Epithelial cell of esophagus (primary cell): ENCODE data around the gene ACSM6.
"Not testable (repeated sequence)": the region's sequence is repeated elsewhere in the genome, so short reads cannot be mapped to it uniquely, and the experiment has no call there.

Experiments
- DNase-seq: peaks from one replicate; pipeline ENCODE4 v3.0.0; 2010; ENCODE audit warnings: low read depth
- H3K4me3 ChIP-seq: 2 replicates; pipeline ENCODE4 v1.5.1; 2011; ENCODE audit warnings: mild to moderate bottlenecking, low read length, control low read depth
- CTCF ChIP-seq: IDR thresholded peaks from 2 replicates; pipeline ENCODE4 v1.5.1; 2011; ENCODE audit warnings: low read depth, mild to moderate bottlenecking, low read length, control low read depth, inconsistent platforms; ENCODE audit not compliant: insufficient read depth; ENCODE audit errors: missing control alignments

ACSM6 gene

GRCh38 chr10:95237376-95238170 lies 43.5 kb downstream of the ACSM6 start:
- TF ChIP-seq CTCF = no peak
- DNase-seq = no peak
- no peak overlapping the region for H3K4me3 ChIP-seq

DNA sequence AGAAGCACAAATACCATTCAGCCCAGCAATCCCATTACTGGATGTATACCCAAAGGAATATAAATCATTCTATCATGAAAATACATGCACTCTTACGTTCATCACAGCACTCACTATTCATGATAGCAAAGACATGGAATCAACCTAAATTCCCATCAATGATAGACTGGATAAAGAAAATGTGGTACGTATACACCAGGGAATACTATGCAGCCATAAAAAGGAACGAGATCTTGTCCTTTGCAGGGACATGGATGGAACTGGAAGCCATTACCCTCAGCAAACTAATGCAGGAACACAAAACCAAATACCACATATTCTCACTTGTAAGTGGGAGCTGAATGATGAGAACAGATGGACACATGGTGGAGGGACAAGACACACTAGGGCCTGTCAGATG lies 46.1 kb downstream of the ACSM6 start:
- not testable (repeated sequence) for H3K4me3 ChIP-seq, DNase-seq

DNA sequence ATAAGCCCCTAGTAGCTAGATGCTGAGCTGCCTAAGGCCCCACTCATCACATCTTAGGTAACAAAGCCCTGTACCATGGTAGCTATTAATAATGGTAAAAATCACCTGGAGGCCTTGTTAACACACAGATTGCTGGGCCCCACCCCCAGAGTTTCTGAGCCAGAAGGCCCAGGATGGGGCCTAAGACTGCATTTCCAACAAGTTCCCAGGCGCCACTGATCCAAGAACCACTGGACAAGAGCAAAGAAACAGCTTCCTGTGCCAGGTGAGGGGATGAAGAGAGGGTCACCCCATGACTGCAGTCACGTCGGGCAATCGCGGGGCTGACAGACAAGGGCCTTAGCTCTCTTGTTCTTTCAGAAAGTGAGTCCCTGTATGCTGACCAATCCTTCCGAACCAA lies 46.8 kb downstream of the ACSM6 start:
- no peak overlapping the region for H3K4me3 ChIP-seq
- DNase-seq = no peak
- TF ChIP-seq CTCF = no peak

- H3K4me3 ChIP-seq = no peak overlapping the region
- DNase-seq = no peak
- TF ChIP-seq CTCF = no peak
These were observed 47.5 kb downstream of the ACSM6 start for GRCh38 chr10:95241533-95241932.

- peak; percentile 58 for TF ChIP-seq CTCF
These were observed 48.7 kb downstream of the ACSM6 start for GRCh38 chr10:95242581-95243317.

GRCh38 chr10:95243318-95243617 lies 49.2 kb downstream of the ACSM6 start:
- no peak overlapping the region for H3K4me3 ChIP-seq
- DNase-seq = no peak
- TF ChIP-seq CTCF = no peak

More at GRCh38 chr10:95242581-95243317, 48.7 kb downstream of the ACSM6 start:
- peak; percentile 53 for DNase-seq
- H3K4me3 ChIP-seq = no peak overlapping the region

GRCh38 chr10:95244152-95244551 lies 50.1 kb downstream of the ACSM6 start:
- TF ChIP-seq CTCF = no peak
- no peak overlapping the region for H3K4me3 ChIP-seq
- DNase-seq = no peak
